ENCODE data around the gene CCDC188.
"Not testable (repeated sequence)": the region's sequence is repeated elsewhere in the genome, so short reads cannot be mapped to it uniquely, and the experiment has no call there.

CCDC188 gene

GRCh38 chr22:20169253-20169822, 18.5 kb upstream of the CCDC188 start:
- TF ChIP-seq CTCF (IDR thresholded peaks at IDR 0.05) = no peak
- H3K27ac ChIP-seq = no peak overlapping the region
- DNase-seq (ENCODE audit: low spot score) = no peak
- no peak overlapping the region for H3K4me3 ChIP-seq

DNA sequence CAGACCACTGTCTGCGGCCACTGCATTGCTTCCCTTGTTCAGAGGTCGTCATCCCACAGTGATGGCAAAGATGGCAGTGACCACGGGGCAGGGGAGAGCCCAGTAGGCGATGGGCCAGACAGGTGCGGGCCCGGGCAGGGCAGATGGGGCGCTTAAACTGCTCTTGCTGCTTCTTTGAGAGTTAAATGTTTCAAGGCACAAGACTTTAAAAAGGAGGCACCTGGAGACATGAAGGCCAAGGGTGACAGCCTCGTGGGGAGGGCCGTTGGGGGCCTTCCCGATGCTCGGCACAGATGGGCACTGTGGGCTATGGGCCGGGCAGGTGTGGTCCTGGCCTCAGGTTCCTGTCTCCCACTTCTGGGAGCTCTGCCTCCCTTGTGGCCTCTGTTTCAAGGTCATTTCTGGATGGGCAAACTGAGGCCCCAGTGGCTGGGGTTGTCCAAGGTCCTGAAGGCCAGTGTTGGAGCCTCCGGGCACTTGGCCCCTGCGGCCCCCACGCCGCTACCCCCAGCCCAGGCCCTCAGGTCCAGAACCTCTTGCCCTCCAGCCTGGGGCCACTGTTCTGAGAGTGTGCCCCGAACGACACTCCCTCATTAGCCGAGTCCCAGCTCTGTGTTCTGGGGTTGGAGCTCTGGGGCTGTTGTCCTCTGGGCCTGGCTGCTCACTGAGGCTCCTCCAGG, 16.9 kb upstream of the CCDC188 start:
- DNase-seq (ENCODE audit: low spot score) = no peak
- H3K27ac ChIP-seq = no peak overlapping the region
- no peak for TF ChIP-seq CTCF (IDR thresholded peaks at IDR 0.05)
- no peak overlapping the region for H3K4me3 ChIP-seq

DNA sequence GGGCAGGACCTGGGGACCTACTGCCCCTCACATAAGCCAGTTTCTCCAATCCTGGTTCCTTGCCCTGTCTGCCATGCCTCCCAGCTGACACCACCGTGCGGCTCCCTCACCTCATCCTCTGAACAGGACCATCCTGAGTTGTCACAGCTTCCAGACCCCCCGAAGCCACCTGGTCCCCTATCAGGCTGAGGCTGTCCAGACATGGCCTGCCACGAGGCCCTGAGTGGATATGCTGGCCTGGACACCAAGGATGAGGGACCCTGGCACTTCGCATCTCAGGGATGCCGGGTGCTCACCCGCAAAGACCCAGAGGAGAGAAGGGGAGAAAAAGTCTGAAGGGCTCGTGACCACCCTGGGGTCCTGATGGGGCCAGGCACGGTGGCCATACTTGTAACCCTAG, 15.8 kb upstream of the CCDC188 start:
- Histone ChIP-seq H3K27ac (no peak overlapping the region), H3K4me3 (no peak overlapping the region)
- no peak for TF ChIP-seq CTCF (IDR thresholded peaks at IDR 0.05)
- no peak for DNase-seq (ENCODE audit: low spot score)

DNA sequence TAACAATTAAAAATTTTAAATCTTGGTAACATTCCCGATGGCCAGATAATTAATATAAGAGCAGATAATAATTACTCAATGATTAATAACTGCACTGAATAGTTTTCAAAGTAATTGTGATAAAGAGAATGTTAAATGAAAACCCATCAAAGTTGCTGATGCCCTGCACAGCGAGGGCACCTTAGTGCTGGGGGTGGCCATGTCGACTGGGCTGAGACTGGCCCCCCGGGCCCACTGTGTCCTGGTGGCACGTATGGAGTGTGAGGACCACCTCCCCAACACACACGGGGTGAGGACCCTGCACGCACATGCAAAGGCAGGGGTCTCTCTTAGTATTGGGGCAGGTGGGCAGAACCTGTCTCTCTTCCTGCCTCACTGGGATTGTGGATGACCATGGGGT, 15.1 kb upstream of the CCDC188 start:
- TF ChIP-seq CTCF (IDR thresholded peaks at IDR 0.05) = no peak
- H3K4me3 ChIP-seq = no peak overlapping the region
- H3K27ac ChIP-seq = no peak overlapping the region
- no peak for DNase-seq (ENCODE audit: low spot score)

DNA sequence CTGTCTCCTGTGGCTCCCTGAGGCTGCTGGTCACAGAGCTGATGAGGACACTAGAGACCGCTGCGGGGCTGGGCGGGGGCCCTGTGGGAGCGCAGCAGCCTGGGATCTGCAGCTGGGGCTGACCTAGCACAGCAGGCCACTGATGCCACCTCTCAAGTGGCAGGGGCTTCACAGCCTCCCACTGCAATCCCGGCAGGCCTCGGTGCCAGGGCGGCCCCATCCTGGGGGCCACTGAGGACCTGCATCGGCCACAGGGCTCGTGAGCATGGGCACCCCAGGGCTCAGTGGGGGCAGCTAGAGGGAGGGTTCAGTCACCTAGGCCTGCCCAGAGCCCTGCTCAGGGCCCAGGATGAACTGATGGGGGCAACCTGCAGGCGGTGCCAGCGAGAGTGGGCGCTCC, 14.6 kb upstream of the CCDC188 start:
- DNase-seq (ENCODE audit: low spot score) = no peak
- no peak for TF ChIP-seq CTCF (IDR thresholded peaks at IDR 0.05)
- no peak overlapping the region for H3K4me3 ChIP-seq

DNA sequence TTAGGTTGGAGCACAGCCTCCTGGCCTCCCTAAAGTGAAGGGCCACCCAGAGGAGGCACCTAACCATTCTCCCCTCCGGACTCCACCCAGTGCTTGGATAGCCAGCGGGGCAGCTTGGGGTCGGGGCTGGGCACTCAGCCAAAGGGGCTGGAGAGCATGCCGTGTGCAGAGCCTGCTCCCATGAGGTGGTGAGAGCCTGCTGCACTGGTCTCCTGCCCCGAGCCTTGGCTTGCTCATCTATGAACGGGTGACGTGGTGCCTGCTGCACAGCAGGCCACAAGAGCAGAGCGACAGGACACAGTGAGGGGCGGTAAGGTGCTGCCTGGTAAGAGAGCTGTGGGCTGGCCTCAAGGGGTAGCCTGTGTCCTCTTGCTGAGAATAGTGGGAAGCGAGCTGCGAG, 14.0 kb upstream of the CCDC188 start:
- DNase-seq (ENCODE audit: low spot score) = no peak
- H3K4me3 ChIP-seq = no peak overlapping the region
- no peak overlapping the region for H3K27ac ChIP-seq
- no peak for TF ChIP-seq CTCF (IDR thresholded peaks at IDR 0.05)

More for the DNA sequence above, 14.6 kb upstream of the CCDC188 start:
- H3K27ac ChIP-seq = no peak overlapping the region

DNA sequence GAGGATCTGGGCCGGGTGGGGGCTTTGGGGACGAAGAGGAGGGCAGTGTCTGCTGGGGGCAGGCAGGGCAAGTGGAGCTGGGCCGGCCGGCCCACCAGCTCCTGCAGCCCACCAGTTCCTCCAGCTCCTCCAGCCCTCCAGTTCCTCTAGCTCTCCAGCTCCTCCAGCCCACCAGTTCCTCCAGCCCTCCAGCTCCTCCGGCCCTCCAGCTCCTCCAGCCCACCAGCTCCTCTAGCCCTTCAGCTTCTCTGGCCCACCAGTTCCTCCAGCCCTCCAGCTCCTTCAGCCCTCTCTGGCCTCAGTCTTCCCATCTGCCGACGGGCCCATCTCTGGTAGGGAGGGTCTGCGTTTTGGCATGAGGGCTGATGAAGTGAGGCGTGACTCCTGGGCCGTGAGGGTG, 9.2 kb upstream of the CCDC188 start:
- Histone ChIP-seq H3K27ac (no peak overlapping the region), H3K4me3 (no peak overlapping the region)
- no peak for TF ChIP-seq CTCF (IDR thresholded peaks at IDR 0.05)
- no peak for DNase-seq (ENCODE audit: low spot score)

GRCh38 chr22:20159531-20159930, 8.7 kb upstream of the CCDC188 start:
- not testable (repeated sequence) for H3K27ac ChIP-seq; DNase-seq (ENCODE audit: low spot score); H3K4me3 ChIP-seq
